Middle frontal gyrus (tissue), 1 donor: ENCODE results near the gene CPHXL2.

Experiments
- DNase-seq: peaks from one replicate; pipeline ENCODE4 v3.0.0-alpha.2; 2015; ENCODE audit warnings: low spot score; ENCODE audit errors: extremely low spot score

Gene CPHXL2

DNA sequence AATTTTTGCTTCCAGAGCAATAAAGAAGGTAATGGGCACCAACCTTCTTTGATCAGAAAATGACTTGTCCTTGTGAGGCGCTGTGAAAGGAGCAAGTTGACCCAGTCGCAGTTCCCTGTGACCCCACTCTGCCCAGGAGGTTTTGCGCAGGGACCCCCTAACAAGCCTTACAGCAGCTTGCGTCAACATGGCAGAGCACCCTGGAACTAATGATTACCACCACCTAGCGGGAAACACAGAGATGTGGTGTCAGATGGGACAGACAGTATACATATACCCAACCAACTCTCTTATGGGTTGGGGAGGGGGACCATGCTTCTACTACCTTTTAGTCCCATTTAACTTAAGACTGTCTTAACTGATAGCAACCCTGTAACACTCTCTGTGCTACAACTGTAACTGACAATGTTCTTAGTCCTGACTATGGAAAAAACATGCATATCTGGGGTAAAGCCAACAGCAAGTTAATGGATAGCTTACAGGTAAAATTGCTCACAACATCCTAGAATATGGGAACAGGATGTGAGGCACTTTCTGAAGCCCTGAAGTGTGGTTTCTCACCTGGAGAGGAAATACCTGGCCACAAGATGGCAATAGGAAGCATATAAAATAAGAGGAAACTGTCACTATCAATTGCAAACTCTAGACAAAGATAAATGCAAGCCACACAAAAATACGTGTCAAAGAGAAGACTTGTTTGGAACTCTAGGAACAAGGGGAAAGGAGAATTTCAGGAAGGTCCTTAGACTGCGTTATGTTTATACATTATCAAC lies 32.4 kb downstream of the CPHXL2 start:
- DNase-seq, result no peak

DNA sequence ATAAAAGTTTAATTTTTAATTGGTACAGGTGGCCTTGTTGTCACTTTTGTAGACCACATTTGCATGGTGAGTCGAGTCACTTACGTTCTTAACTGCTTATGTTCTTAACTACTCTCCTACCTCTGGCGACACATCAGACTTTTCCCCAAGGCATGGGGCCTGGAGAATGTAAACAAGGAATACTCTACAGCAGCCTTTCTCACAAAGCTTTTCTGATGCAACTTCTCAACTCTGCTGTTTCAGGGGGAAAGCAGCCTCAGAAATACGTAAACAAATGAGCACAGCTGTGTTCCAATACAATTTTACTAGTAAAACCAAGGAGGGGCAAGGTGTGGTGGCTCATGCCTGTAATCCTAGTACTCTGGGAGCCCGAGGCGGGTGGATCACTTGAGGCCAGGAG lies 36.2 kb downstream of the CPHXL2 start:
- DNase-seq, result no peak

DNA sequence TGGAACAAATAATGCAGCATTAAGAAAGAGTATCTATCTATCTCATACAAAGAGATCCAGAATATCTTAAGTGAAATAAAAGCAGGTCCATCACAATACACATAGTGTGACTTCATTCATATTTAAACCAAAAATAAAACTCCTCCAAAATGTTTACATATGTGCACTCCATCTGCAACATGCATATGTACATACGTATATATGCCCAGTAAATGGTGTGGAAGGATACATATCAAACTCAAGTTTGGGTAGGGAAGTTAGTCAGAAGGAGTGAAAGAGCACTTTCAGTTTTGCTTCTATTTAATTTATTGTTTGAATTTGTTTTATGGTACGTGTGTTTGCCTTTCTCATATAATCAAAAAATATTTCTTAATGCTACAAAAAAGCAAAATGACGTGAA lies 41.8 kb downstream of the CPHXL2 start:
- no peak for DNase-seq

DNA sequence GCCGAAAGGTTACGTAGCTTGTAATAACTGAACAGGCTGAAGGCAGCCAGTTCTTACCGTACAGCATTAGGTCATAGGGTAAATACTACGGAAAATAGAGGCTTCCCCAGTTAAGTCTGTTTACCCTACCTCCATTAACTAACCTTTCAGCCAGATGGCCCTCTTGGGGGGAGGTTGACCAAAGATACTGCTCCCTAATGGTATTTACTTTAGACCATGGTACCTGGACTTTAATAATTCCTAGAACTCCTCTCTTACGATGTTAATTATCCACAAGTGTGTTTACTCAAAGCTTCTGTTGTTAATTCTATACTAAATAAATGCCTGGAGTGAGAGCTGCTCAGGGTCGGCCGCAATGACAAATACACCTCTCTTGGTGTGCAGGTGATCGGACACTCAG lies 44.0 kb downstream of the CPHXL2 start:
- DNase-seq, result no peak

DNA sequence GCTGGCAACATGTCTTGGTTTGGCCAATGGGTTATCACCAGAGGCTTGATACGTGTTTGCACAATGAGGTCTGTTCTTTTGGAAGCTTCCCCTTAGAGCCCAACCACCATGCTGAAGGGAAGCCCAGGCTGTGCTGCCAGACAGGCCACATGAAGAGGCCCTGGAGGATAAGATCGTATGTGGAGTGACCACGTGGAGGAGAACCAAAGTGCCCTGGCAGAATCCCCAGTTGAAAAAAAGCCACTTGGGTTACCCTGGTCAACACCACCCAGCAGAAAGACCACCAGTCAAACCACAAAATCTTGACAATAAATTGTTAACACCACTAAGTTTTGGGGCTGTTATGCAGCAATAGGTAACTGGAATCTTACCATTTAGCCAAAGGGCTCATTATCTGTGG lies 46.8 kb downstream of the CPHXL2 start:
- no peak for DNase-seq

DNA sequence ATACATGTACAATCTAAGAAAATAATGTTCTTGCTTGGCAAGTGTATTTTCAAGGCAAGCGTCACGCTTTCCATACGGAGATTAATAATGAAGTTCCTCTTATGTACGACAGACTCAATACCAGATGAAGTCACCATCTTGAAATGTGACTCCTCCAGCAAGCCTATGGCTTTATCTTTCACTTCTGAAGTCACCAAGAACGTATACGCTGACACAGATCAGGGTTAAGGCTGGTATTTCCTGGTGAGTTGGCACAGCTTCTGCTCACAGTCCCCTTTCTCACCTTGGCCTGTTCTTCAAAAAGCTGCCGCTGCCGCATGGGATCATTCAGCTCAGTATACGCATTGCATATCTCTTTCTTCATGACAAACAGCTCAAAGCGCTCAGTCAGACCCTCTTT lies 47.7 kb downstream of the CPHXL2 start:
- no peak for DNase-seq

DNA sequence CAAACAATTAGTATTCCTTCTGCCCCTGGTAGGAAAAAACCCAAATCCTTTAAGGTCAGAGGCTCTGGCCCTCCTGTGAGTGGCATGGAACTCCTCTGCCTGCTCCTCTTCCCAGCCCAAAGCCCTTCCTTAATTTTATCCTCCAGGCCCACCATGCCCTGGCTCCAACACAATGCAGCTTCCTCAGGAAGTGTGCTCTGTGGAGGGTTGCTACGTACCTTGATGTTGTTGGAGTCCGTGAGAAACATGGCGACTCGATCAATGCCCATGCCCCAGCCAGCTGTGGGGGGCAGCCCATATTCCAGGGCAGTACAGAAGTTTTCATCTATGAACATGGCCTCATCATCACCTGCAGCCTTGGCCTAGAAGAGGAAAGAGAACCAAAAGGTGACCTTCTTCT lies 48.5 kb downstream of the CPHXL2 start:
- DNase-seq, result no peak

DNA sequence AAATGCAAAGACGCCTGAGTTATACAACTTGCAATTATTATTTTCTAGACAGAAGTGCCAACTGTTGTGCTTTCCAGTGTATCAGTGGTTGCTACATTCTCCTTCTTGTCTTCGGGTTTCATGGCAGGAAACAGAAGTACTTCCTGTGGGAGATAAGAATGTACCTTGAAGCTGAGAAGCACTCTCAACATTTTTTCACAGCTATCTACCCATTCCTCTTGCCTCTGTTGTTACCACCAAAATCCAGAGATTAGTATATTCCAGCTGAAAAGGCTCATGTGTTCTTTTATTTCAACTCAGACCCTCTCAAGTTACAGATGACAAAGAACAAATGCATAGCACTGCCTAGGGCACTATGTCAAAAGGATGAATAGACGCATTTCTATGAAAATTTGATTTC lies 49.0 kb downstream of the CPHXL2 start:
- DNase-seq, result no peak

DNA sequence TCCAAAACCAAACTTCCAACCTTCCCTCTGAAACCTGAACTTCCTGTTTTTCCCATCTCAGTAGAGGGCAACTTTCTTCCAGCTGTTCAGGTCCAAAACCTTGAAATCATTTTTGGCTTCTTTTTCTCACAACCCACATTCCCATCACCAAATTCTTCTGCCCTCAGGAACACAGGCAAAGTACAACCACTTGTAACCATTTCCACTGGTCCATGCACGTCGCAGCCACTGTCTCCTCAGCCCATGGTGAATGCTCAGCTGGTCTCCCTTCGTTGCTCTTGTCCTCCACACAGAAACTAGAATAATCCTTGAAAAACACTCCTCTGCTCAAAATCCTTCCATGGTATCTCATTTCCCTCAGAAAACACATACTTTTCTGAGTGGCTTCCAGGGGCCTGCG lies 50.0 kb downstream of the CPHXL2 start:
- no peak for DNase-seq

DNA sequence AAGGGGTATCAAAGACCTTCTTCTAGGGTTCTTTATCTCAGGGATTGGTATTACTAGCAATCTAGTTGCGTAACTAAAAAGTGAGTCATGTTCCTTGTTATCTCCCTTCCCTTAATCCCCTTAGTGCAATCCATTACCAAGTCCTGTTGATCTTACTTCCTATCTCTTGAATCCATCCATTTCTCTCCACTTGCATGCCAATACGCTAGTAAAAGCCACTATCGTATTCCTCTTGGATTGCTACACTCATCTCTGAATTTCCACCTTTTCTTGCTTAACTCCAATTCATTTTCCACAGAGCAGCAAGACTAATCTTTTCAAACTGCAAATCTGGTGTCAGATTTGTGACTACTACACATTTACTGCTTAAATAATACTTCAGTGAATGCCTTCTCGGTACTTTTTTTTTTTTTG lies 51.9 kb downstream of the CPHXL2 start:
- no peak for DNase-seq

DNA sequence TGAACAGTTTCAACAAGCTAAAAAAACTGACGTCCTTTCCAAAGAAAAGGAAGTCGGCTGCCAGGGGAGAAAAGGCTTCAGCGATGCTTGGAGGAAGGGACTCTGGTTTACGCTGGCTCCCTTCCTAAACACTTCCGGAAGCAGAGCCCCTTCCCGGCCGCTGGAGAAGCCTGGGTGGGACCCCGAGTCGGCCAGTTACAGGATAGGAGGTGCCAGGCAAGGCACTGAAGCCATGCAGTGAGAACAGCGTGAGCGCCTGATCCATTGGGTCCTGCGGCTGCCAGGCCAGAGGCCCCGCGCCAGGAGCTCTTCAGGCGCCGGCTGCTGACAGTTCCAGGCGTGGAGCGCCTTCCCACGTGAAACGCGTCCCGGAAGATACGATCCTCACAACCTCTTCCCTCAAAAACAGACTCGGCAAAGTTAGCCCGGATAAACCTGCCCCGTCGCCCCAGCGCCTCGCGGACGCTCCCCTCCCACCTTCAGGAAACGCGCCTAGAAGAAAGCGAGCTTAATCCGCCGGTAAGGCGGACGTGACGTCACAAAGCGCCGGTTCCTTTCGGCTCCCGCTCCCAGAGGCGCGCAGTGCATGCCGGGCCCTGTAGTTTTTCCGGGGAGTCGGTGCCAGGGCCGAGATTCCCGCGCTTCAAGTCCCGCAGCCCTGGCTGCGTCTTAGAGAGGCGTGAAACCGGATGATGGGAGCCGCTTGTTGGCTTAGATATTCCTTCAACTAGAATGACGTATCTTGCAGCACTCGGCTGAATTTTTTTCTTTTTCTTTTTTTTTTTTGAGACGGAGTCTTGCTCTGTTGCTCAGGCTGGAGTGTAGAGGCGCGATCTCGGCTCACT lies 53.8 kb downstream of the CPHXL2 start, which contains the start of gene ADAT1:
Gene ADAT1, minus strand, starts transcription at position 521 of the 845 bp plus-strand sequence. CDS start 2,482 bp downstream, outside the sequence.
- peak; percentile 97 for DNase-seq

DNA sequence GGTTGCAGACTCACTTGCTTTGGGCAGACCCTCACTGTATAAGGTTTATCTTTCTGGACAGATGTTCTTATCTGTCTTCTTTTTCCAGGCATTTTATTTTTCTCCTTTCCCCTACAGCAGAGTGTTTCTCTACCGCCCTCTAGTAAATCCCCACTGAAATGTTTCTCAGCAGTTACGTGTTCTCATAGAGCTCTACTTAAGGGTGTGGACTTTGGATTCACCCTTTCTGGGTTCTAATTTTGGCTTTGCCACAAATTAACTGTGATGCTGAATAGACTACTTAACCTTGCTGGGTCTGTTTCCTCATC lies 55.7 kb downstream of the CPHXL2 start:
- no peak for DNase-seq

DNA sequence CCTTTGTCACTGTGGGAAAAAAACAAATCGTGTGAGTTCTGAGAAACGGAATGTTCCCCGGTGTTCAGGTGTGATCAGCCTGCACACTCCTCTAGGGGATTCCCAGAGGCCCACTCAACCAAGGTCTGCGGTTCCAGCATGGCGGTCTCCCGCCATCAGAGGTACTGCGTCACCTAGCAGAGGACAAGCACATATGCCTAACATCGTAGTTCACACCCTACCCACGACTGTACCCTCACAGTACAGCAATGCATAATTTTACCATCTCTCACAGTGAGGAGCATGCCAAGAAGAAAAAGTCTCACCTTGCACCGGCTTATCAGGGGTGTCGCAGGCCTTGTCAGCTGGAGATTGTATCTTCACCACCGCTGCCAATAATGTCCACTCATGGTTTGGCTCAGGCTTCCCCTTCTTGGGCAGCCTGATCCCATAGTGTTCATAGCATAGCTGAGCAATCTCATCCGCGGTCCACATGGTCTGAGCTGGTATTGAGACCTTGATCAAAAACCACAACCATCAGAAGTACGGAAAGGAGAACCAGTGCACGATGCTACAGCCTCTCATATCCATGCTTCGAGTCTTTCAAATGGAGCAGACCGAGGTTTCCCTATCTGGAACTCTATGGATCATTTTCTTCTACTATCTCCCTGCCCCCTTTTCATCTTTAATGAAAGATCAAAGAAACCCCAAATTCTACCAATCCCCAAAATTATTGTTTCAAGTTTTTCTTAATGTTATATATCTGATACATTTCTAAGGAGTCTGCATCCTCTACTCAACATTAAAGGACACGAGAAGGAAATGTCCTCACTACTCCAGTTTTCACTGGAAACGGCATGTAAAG lies 56.3 kb downstream of the CPHXL2 start:
- DNase-seq, result no peak

DNA sequence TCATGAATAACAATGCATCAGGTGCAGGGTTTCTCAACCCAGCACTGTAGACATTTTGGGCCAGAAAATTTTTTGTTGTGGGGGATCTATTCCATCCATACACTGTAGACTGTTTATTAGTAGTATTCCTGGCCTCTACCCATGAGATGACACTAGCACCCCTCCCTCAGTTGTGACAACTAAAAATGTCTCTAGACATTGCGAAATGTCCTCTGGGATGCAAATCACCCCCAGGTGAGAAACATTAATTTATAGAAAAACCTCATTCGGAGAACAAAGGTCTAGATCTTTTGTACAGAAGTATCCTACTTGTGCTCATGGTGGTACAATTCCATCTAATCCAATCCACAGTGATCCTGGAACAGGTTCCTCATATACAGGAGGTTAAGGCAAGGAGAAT lies 58.0 kb downstream of the CPHXL2 start:
- no peak for DNase-seq

DNA sequence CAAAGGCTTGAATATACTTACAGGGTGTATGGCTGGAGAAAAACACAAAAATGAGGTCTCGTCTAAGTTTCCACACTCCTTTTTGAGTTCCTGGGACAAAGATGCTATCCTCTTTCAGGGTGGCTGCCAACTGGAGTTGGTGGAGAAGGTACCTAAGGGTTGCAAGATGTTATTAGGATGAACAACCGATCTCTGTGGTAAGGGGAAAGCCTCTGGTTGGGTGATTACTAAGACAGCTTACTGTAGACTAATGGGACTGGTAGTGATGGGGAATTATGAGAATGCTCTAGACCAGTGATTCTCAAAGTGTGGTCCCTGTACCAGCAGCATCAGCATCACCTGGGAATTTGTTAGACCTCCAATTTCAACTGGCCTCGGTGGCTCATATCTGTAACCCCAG lies 59.7 kb downstream of the CPHXL2 start:
- DNase-seq, result no peak

DNA sequence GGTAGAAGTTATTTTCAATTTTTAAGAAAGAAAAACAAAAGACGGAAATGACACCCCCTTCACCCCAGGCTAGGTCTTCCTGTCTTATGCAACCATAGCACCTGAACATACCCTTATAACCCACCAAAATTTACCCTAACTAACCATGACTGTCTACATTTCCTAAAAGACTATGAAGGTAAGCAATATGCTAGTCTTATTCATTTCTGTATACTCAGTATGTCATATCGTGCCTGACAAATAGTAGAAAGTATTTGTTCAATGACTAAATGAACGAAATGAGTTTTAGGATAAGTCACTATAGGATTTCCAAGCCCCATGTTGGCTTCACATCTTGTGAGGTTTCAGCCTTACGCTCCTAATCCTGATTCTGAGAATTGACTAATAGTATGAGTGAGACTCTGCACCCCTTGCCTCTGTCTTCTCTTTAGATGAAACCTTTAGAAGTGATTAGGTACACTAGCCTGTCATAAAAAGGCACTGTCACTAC lies 60.2 kb downstream of the CPHXL2 start:
- no peak for DNase-seq

DNA sequence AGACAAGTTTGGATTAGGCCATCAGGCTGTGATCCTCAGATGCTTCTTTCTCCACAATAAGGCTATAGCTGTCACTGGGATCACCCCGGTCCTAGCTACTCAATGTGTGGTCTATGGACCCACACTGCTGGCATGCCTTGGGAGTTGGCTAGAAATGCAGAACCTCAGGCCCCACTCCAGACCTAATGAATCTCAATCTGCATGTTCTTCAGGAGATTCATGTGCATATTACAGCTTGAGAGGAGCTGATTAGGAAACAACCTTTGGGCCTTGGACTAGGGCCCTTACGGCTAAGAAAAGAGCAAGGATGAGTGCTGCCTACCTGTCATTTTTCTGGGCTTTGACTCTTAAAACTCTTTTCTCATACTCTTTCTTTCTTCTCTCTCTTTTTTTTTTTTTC lies 61.2 kb downstream of the CPHXL2 start:
- no peak for DNase-seq

DNA sequence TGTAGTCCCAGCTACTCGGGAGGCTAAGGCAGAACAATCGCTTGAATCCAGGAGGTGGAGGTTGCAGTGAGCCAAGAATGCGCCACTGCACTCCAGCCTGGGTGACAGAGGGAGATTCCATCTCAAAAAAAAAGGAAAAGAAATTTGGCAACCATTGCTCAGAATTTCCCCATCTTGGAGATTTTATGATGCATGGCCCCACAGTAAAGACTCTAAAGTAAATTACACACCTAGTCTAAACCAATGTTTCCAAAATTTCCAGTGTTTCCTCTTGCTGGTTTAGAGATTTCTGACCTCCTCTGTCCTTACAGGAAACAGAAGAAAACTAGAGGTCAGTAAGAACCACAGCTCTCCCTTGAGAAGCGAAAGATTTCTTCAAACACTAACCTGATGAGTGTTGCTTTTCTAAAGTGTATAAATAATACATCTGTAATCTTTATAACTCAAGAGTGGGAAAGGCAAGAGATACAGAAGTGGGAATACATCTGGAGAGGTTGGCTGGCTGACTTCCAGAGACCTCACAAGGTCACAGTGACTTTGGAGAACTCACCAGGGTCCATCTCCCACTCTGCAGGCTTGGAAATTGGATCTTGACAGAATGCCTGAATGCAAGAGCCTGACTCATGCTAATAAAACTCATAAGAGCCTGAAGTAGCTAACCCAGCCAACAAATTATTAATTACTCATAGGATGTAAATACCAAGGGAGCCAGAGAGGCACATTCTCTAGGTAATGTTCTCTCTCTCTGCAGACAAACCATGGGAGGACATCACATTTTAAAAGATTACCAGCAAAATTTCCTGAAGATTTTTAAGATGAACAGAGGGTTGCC lies 62.5 kb downstream of the CPHXL2 start:
- DNase-seq, result no peak
